H9 (cell line): ENCODE measurements around the gene GSTM3. TPM values are rescaled to one million over a fixed set of nuclear protein-coding genes. Genes with fewer than 3 reads are reported as not detected.

Source experiments
- DNase-seq: peaks from one replicate; pipeline ENCODE4 v3.0.0-alpha.2; 2017
- H2AFZ ChIP-seq: one replicate; pipeline ENCODE4 v1.6.1; 2013; ENCODE audit warnings: mild to moderate bottlenecking, low read length, control low read depth, moderate library complexity
- H2AK5ac ChIP-seq: 2 replicates; pipeline ENCODE4 v1.6.1; 2013; ENCODE audit warnings: low read length, control low read depth, mixed read lengths; ENCODE audit not compliant: insufficient read length
- H2BK120ac ChIP-seq: one replicate; pipeline ENCODE4 v1.6.1; 2013; ENCODE audit warnings: low read depth, mild to moderate bottlenecking, low read length, control low read depth, inconsistent platforms; ENCODE audit not compliant: poor library complexity, severe bottlenecking
- H2BK12ac ChIP-seq: 2 replicates; pipeline ENCODE4 v1.6.1; 2013; ENCODE audit warnings: low read length, control low read depth, mixed read lengths, low read depth; ENCODE audit not compliant: insufficient read length
- H2BK15ac ChIP-seq: 2 replicates; pipeline ENCODE4 v1.6.1; 2013; ENCODE audit warnings: low read depth, low read length, control low read depth
- H2BK20ac ChIP-seq: one replicate; pipeline ENCODE4 v1.6.1; 2013; ENCODE audit warnings: low read depth, mild to moderate bottlenecking, low read length, control low read depth, inconsistent platforms; ENCODE audit not compliant: poor library complexity, severe bottlenecking
- H2BK5ac ChIP-seq: 2 replicates; pipeline ENCODE4 v1.6.1; 2013; ENCODE audit warnings: low read length, control low read depth, mixed read lengths; ENCODE audit not compliant: insufficient read length
- H3K14ac ChIP-seq: 2 replicates; pipeline ENCODE4 v1.6.1; 2013; ENCODE audit warnings: low read length, control low read depth; ENCODE audit not compliant: insufficient read depth
- H3K18ac ChIP-seq: 2 replicates; pipeline ENCODE4 v1.6.1; 2013; ENCODE audit warnings: low read depth, mild to moderate bottlenecking, mixed read lengths, low read length, control low read depth; ENCODE audit not compliant: insufficient read length
- H3K23ac ChIP-seq: 2 replicates; pipeline ENCODE4 v1.6.1; 2013; ENCODE audit warnings: low read length, control low read depth, mixed read lengths, low read depth; ENCODE audit not compliant: insufficient read length
- H3K23me2 ChIP-seq: 2 replicates; pipeline ENCODE4 v1.6.1; 2013; ENCODE audit warnings: low read depth, mild to moderate bottlenecking, mixed read lengths, low read length, control low read depth; ENCODE audit not compliant: insufficient read length, poor library complexity, severe bottlenecking
- H3K27ac ChIP-seq: 2 replicates; pipeline ENCODE4 v1.5.1; 2013; ENCODE audit warnings: low read length, control low read depth, mixed read lengths, low read depth; ENCODE audit not compliant: insufficient read length
- H3K27me3 ChIP-seq: 2 replicates; pipeline ENCODE4 v1.6.1; 2013; ENCODE audit warnings: low read length, control low read depth, inconsistent platforms; ENCODE audit not compliant: insufficient read depth
- H3K4ac ChIP-seq: 2 replicates; pipeline ENCODE4 v1.6.1; 2013; ENCODE audit warnings: low read depth, mild to moderate bottlenecking, control low read depth, inconsistent platforms, low read length, moderate library complexity
- H3K4me1 ChIP-seq: 2 replicates; pipeline ENCODE4 v1.6.1; 2013; ENCODE audit warnings: low read length, control low read depth, inconsistent platforms; ENCODE audit not compliant: insufficient read depth
- H3K4me2 ChIP-seq: 2 replicates; pipeline ENCODE4 v1.6.1; 2013; ENCODE audit warnings: low read length, control low read depth, mixed read lengths; ENCODE audit not compliant: insufficient read length, insufficient read depth
- H3K56ac ChIP-seq: 2 replicates; pipeline ENCODE4 v1.6.1; 2013; ENCODE audit warnings: low read depth, mild to moderate bottlenecking, mixed read lengths, low read length, control low read depth; ENCODE audit not compliant: insufficient read length
- H3K79me1 ChIP-seq: 2 replicates; pipeline ENCODE4 v1.6.1; 2013; ENCODE audit warnings: low read depth, mild to moderate bottlenecking, moderate library complexity, low read length, control low read depth, inconsistent platforms; ENCODE audit not compliant: insufficient read depth, poor library complexity, severe bottlenecking
- H3K79me2 ChIP-seq: 2 replicates; pipeline ENCODE4 v1.6.1; 2013; ENCODE audit warnings: low read length, control low read depth, inconsistent platforms; ENCODE audit not compliant: insufficient read depth
- H3K9ac ChIP-seq: 2 replicates; pipeline ENCODE4 v1.6.1; 2013; ENCODE audit warnings: low read length, control low read depth, mixed read lengths; ENCODE audit not compliant: insufficient read length; ENCODE audit errors: extremely low read depth
- H3K9me3 ChIP-seq: one replicate; pipeline ENCODE4 v1.6.1; 2013; ENCODE audit warnings: low read depth, low read length, inconsistent platforms; ENCODE audit not compliant: control insufficient read depth
- H3T11ph ChIP-seq: one replicate; pipeline ENCODE4 v1.6.1; 2013; ENCODE audit warnings: mild to moderate bottlenecking, low read length, control low read depth, inconsistent platforms
- H4K20me1 ChIP-seq: one replicate; pipeline ENCODE4 v1.6.1; 2013; ENCODE audit not compliant: control insufficient read depth, insufficient read length, insufficient read depth
- H4K5ac ChIP-seq: 2 replicates; pipeline ENCODE4 v1.6.1; 2013; ENCODE audit warnings: low read depth, mild to moderate bottlenecking, mixed read lengths, low read length, control low read depth; ENCODE audit not compliant: insufficient read length
- H4K8ac ChIP-seq: replicated peaks from 2 replicates; pipeline ENCODE4 v1.6.1; 2013; ENCODE audit warnings: low read length, control low read depth, mixed read lengths, low read depth; ENCODE audit not compliant: insufficient read length
- H4K91ac ChIP-seq: 2 replicates; pipeline ENCODE4 v1.6.1; 2013; ENCODE audit warnings: low read depth, mild to moderate bottlenecking, moderate library complexity, mixed read lengths, low read length, control low read depth; ENCODE audit not compliant: insufficient read length
- H3K27ac Mint-ChIP-seq, 3 experiments: 2 replicates in 2 of 3; 3 replicates in 1 of 3; pipeline ENCODE4 v1.8.0; 2020 to 2021; ENCODE audit warnings: mixed read lengths in 3 of 3, mild to moderate bottlenecking in 1 of 3, moderate library complexity in 1 of 3
- H3K27me3 Mint-ChIP-seq: 2 replicates; pipeline ENCODE4 v1.8.0; 2021; ENCODE audit warnings: low read depth, mild to moderate bottlenecking, moderate library complexity, mixed read lengths
- H3K36me3 Mint-ChIP-seq, 3 experiments: 2 replicates in 2 of 3; 3 replicates in 1 of 3; pipeline ENCODE4 v1.8.0; 2020 to 2021; ENCODE audit warnings: low read depth in 3 of 3, mixed read lengths in 3 of 3; ENCODE audit not compliant: insufficient read depth in 1 of 3
- H3K4me1 Mint-ChIP-seq, 2 experiments: 2 replicates each; pipeline ENCODE4 v1.8.0; 2020; ENCODE audit warnings: mixed read lengths in 2 of 2
- H3K4me3 Mint-ChIP-seq, 2 experiments: 2 replicates in 1 of 2; 3 replicates in 1 of 2; pipeline ENCODE4 v1.8.0; 2020 to 2021; ENCODE audit warnings: mild to moderate bottlenecking in 2 of 2, mixed read lengths in 2 of 2, moderate library complexity in 1 of 2
- H3K9me3 Mint-ChIP-seq, 2 experiments: 2 replicates in 1 of 2; 3 replicates in 1 of 2; pipeline ENCODE4 v1.8.0; 2020; ENCODE audit warnings: mild to moderate bottlenecking in 2 of 2, mixed read lengths in 2 of 2, moderate library complexity in 1 of 2
- WGBS: extraction: QIAGEN DNeasy Blood & Tissue Kit; methylation state at CpG from one replicate; pipeline ENCODE4 v1.1.7; 2013; ENCODE audit warnings: missing lambda C conversion rate, low lambda C conversion rate, mixed read lengths; ENCODE audit not compliant: insufficient read length; ENCODE audit errors: extremely low coverage; 5-methylcytosine and 5-hydroxymethylcytosine counted together
- total RNA-seq: library from RNA; stranded (reverse); gene quantifications from 2 replicates; pipeline ENCODE4 v1.2.1, GENCODE V29; 2021
- TF ChIP-seq, protein P1 (sequence below): fragments of 200-600 bp; sonication (generic); conservative IDR thresholded peaks from 3 replicates; pipeline ENCODE4 v1.8.0; 2021; ENCODE audit warnings: antibody characterized with exemption, mild to moderate bottlenecking

Gene GSTM3
- total RNA-seq, 1 experiment from 2014 or later = 3.5 TPM

- Histone ChIP-seq H3K9me3 (no peaks in the 10 kb centered on the region), H4K8ac (no peak overlapping the region), H3K56ac (no peak overlapping the region), H4K91ac (no peak overlapping the region), H3T11ph (no peak overlapping the region), H4K20me1 (no peaks in the 10 kb centered on the region), H3K4ac (no peak overlapping the region), H3K27me3 (no peaks in the 10 kb centered on the region), H3K23me2 (peaks cover 2% of the 10 kb centered on the region), H3K4me2 (no peak overlapping the region), H2BK5ac (no peak overlapping the region), H2BK12ac (no peak overlapping the region), H2AFZ (no peak overlapping the region), H2BK20ac (no peak overlapping the region), H3K14ac (no peak overlapping the region), H3K18ac (no peak overlapping the region), H2BK15ac (no peak overlapping the region), H3K9ac (no peak overlapping the region), H2AK5ac (no peak overlapping the region), H3K79me2 (no peaks in the 10 kb centered on the region), H4K5ac (no peak overlapping the region), H3K79me1 (no peaks in the 10 kb centered on the region), H3K27ac (no peak overlapping the region), H3K4me1 (no peaks in the 10 kb centered on the region), H2BK120ac (no peak overlapping the region), H3K23ac (no peak overlapping the region)
- no CpG with 5 or more reads among the region's 6 CpGs for WGBS
- TF ChIP-seq, protein P1, sequence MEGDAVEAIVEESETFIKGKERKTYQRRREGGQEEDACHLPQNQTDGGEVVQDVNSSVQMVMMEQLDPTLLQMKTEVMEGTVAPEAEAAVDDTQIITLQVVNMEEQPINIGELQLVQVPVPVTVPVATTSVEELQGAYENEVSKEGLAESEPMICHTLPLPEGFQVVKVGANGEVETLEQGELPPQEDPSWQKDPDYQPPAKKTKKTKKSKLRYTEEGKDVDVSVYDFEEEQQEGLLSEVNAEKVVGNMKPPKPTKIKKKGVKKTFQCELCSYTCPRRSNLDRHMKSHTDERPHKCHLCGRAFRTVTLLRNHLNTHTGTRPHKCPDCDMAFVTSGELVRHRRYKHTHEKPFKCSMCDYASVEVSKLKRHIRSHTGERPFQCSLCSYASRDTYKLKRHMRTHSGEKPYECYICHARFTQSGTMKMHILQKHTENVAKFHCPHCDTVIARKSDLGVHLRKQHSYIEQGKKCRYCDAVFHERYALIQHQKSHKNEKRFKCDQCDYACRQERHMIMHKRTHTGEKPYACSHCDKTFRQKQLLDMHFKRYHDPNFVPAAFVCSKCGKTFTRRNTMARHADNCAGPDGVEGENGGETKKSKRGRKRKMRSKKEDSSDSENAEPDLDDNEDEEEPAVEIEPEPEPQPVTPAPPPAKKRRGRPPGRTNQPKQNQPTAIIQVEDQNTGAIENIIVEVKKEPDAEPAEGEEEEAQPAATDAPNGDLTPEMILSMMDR = no peak
- H3K27me3 Mint-ChIP-seq = peaks cover 2% of the 10 kb centered on the region; the same call in 1 of the 2 replicates
- no peak overlapping the region for H3K27ac Mint-ChIP-seq
- no peak overlapping the region for H3K4me3 Mint-ChIP-seq
- DNase-seq = no peak
- peaks cover 0 to 2% of the 10 kb centered on the region in 2 experiments; a peak in 1 of 5 replicates for H3K9me3 Mint-ChIP-seq
- H3K36me3 Mint-ChIP-seq = peaks cover 0 to 11% (median 0%) of the 10 kb centered on the region in 3 experiments; a peak in 1 of 7 replicates
- H3K4me1 Mint-ChIP-seq = no peaks in the 10 kb centered on the region
These were observed 50.9 kb downstream of the GSTM3 start for GRCh38 chr1:109689844-109690405.
